ENCODE data around the gene ZBTB22. TPM values are rescaled to one million over a fixed set of nuclear protein-coding genes. Genes with fewer than 3 reads are reported as not detected.
A peak's percentile ranks its signal among the peaks of the same experiment; 100 is the strongest.

Gene ZBTB22
- total RNA-seq, 1 donor: 16.0 TPM

DNA sequence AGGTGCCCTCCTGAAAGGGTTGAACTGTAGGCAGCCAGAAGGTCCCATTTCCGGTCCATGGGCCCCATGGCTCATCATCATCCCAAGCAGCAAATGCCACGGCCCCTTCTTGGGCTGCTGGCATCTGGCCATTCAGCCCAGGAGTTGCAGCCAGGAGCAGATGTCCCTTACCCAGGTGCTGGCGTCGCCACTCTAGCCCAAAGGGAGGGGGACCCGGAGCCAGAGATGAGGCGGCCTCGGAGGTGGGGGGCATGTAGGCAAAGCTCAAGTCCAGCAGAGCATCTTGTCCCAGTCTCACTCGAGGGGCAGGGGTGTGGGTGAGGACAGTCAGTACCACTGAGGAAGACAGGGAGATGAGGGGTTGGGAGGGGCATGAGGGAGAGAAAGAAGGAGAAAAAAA is 12.5 kb downstream of the ZBTB22 start:
- no peak for DNase-seq (ENCODE audit: low read depth)
- H3K4me3 ChIP-seq (ENCODE audit: low read depth, low read length): no peak overlapping the region
- TF ChIP-seq, protein P1, sequence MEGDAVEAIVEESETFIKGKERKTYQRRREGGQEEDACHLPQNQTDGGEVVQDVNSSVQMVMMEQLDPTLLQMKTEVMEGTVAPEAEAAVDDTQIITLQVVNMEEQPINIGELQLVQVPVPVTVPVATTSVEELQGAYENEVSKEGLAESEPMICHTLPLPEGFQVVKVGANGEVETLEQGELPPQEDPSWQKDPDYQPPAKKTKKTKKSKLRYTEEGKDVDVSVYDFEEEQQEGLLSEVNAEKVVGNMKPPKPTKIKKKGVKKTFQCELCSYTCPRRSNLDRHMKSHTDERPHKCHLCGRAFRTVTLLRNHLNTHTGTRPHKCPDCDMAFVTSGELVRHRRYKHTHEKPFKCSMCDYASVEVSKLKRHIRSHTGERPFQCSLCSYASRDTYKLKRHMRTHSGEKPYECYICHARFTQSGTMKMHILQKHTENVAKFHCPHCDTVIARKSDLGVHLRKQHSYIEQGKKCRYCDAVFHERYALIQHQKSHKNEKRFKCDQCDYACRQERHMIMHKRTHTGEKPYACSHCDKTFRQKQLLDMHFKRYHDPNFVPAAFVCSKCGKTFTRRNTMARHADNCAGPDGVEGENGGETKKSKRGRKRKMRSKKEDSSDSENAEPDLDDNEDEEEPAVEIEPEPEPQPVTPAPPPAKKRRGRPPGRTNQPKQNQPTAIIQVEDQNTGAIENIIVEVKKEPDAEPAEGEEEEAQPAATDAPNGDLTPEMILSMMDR (IDR thresholded peaks at IDR 0.05; ENCODE audit: insufficient read depth, low read depth, low read length): no peak

DNA sequence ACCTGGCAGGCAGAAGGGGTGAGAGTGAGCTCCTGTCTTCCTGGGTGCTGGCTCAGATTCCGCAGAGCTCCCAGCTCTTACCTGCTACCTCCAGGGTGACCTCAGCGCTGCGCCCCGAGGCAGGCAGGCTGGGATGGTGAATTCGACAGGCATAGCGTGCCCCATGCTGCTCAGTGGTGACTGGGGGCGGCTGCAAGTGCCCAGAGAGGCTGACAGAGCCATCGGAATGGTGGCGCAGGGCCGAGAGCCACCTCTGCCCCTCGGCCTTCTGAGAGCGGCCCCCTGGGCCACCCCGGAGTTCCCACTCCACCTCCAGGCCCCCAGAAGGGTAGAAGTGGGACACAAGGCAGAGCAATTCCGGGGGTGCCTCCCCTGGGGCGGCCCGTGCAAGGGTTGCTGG is 13.3 kb downstream of the ZBTB22 start:
- no peak overlapping the region for H3K4me3 ChIP-seq (ENCODE audit: low read depth, low read length)
- TF ChIP-seq, protein P1 (IDR thresholded peaks at IDR 0.05; ENCODE audit: insufficient read depth, low read depth, low read length): no peak
- DNase-seq (ENCODE audit: low read depth): no peak

- no peak overlapping the region for H3K4me3 ChIP-seq (ENCODE audit: low read depth, low read length)
- DNase-seq (ENCODE audit: low read depth): no peak
- TF ChIP-seq, protein P1 (IDR thresholded peaks at IDR 0.05; ENCODE audit: insufficient read depth, low read depth, low read length): no peak
Measured at GRCh38 chr6:33301877-33302276, 15.7 kb downstream of the ZBTB22 start.

DNA sequence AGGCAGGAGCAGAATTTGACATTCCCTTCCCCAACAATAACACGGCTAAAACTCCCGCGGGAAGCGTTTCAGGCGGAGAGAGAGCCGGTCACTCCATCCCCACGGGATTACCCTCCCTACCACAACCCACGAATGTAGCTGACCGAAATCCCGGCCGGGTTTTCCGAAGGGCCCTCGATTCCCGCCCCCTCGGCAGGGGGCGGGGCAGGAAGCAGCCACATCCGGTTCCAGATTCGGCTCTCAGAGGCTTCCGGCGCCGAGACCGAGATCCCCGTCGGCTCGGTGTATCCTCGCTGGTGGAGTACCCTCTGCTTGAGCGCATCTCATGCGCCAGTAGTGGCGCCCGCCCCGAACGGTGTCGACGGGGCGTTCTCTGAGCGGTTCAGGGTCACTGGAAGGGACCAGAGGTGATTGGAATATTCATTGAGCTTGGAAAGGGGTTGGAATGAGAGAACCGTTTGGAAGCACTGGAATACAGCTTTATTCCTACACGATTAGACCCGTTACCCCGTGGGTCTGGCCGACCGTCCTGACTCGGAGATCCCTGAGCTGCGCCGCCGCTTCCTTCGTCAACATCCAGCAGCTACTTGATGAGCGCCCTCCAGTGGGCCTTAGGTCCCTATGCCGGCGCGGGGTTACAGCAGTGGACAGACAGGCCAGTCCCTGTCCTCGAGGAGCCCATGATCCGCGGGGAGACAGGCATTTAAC is 18.2 kb downstream of the ZBTB22 start:
- TF ChIP-seq, protein P1 (IDR thresholded peaks at IDR 0.05; ENCODE audit: insufficient read depth, low read depth, low read length): peak; percentile 83
- DNase-seq (ENCODE audit: low read depth): peak; percentile 93
- peak overlapping the region; percentile 96 for H3K4me3 ChIP-seq (ENCODE audit: low read depth, low read length)

GRCh38 chr6:33298773-33299236 is 18.7 kb downstream of the ZBTB22 start, which contains the start of gene RGL2:
RGL2 (minus strand) TSS chr6:33298942; CDS start chr6:33298610, 332 bp downstream.
- peak; percentile 58 for DNase-seq (ENCODE audit: low read depth)
- H3K4me3 ChIP-seq (ENCODE audit: low read depth, low read length): peak within 1 kb of the TSS; percentile 96
- TF ChIP-seq, protein P1 (IDR thresholded peaks at IDR 0.05; ENCODE audit: insufficient read depth, low read depth, low read length): no peak

DNA sequence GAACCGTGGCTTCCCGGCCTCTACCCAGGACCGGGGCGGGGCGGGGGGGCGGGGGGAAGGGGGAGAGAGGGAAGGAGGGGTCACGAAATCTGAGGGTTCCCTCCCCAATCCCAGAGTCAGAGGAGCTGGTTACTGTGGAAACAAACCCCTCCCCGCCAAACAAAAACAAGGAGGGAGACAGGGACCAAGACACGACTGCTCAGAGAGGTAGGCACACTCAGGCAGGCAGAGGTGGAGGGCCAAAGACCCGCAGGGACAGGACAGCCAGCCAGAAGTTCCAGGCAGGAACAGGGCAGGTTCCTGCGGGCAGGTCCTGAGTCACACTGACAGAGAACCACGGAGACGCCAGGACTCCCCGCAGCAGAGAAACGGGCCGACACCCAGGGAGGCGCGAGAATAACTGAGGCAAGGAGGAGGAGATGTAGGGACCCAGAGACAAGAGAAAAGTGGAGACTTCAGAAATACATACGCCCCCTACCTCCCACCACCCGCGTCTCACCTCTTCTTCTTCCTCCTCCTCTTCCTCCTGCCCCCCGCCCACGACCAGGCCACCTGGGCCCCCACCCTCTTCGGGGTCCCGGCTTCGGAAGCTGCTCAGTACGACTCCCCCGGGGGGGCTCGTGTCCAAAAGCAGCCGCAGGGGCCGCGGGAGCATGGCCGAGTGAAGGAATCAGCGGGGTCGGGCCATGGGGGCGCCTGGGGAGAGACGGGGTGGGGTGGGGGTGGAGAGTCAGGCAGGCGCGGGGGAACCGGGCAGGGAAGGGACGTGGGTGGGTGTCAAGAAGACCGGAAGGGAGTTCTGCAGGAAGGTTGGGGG is 19.4 kb downstream of the ZBTB22 start:
- TF ChIP-seq, protein P1 (IDR thresholded peaks at IDR 0.05; ENCODE audit: insufficient read depth, low read depth, low read length): no peak
- DNase-seq (ENCODE audit: low read depth): peak; percentile 82
- peak overlapping the region; percentile 96 for H3K4me3 ChIP-seq (ENCODE audit: low read depth, low read length)
